Stimulated activated CD8-positive, alpha-beta memory T cell treated with anti-CD3 and anti-CD28 coated beads, Interleukin-7, amount 100 ng/mL, for 4 hours (primary cell): ENCODE results near the gene VTCN1.
"Not testable (repeated sequence)": the region's sequence is repeated elsewhere in the genome, so short reads cannot be mapped to it uniquely, and the experiment has no call there.

Source experiments
- DNase-seq, 2 donors: peaks; one replicate each; pipeline ENCODE4 v3.0.0-alpha.2; 2020; ENCODE audit warnings: low read depth in 2 of 2

The VTCN1 gene

GRCh38 chr1:117166076-117166475, 44.7 kb downstream of the VTCN1 start:
- no peak for DNase-seq

DNA sequence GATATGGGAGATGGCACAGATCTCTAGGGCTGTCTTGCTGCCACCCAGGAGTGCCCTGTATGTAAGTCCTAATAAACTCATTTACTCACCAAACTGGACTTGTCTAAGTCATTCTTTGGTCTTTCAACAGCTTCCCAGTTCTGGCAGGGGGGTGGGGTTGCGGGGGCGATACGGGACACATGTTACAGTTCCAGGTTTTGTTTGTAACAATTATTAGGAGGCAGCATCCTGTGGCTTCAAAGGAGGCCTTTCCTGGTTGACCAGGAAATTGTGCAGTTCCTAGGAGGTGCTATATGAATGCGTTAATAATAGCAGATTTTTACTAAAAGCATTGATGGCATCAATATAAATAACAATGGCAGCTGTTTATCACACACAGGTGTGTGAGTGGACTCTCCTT, 46.5 kb downstream of the VTCN1 start:
- DNase-seq = no peak

GRCh38 chr1:117162816-117163215, 47.9 kb downstream of the VTCN1 start:
- DNase-seq = no peak

DNA sequence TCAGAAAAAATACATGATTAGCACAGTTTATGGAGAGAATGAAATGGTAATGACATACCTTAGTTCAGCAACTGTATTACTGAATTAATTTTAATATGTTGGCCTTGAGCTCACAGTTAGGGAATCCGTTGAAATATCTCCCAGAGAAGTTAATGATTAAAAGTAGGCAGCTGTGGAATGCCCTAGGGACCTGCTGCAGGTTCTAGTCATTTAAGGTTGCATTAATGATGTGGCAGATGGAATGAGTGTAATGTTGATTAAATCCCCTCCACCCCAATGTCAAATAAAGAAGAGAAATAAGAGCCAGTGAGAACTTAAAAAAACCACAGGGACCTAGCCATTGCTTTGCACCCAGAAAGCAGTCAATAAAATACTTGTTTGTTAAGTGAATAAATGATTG, 48.8 kb downstream of the VTCN1 start:
- DNase-seq = no peak

DNA sequence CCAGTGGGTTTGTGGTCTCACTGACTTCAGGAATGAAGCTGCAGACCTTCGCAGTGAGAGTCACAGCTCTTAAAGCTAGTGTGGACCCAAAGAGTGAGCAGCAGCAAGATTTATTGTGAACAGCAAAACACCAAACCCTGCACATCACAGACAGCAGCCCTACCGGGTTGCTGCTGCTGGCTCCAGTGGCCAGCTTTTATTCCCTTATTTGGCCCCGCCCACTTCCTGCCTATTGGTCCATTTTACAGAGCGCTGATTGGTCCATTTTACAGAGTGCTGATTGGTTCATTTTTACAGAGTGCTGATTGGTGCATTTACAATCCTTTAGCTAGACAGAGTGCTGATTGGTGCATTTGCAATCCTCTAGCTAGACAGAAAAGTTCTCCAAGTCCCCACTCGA, 59.4 kb downstream of the VTCN1 start:
- not testable (repeated sequence) for DNase-seq

DNA sequence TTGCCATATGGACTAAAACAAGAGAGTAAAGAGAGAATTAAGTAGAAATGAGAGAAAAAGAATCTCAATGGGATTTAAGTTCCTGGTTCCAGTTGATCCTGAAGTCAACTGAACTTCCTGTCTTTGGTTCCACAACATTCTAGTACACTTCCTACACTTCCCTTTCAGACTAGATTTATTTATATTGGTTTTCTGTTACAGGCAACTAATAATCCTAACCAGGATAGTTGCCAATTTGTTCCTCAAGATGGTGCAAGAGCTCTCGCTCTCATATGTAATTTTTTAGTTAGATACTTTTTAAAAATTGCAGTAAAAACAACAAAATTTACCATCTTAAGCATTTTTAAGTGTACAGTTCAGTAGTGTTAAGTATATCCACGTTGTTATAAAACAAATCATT, 60.4 kb downstream of the VTCN1 start:
- no peak for DNase-seq

- no peak for DNase-seq
Observed at GRCh38 chr1:117147856-117148588, 62.7 kb downstream of the VTCN1 start.

- DNase-seq = no peak
Observed at GRCh38 chr1:117147341-117147831, 63.3 kb downstream of the VTCN1 start.

DNA sequence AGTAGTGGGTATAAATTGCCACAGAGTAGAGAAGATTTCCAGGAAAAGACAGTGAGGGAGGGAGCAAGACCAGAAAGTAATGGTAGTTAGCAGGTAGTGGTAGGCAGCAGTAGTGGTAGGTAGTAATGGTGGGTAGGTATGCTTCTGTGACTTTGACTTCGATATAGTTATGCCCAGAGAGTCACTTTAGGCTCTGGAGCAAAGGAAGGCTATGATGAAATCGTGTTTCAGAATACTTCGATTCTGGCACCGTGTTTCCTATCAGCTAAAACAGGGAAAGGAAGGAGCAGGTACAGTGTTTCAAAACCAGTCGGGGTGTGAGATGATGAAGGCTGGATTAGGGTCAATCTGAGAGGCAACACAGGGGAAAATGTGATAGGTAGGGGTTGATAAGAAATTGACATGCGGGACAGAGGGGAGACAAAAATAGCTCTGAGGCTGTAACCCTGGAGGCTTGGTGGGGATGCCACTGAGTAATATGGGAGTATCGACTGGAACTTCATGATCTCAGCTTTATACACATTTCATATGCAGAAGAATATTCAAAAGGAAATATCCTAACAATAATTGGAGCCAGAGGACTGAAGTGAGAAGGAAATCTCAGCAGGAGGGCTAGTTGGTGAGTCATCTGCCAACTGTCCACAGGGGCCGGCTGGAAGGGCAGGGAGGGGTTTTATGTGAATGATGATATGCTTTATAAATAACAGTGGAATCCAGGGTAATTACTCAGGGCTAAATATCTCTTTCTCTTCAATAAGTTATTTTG, 64.0 kb downstream of the VTCN1 start:
- DNase-seq = no peak

DNA sequence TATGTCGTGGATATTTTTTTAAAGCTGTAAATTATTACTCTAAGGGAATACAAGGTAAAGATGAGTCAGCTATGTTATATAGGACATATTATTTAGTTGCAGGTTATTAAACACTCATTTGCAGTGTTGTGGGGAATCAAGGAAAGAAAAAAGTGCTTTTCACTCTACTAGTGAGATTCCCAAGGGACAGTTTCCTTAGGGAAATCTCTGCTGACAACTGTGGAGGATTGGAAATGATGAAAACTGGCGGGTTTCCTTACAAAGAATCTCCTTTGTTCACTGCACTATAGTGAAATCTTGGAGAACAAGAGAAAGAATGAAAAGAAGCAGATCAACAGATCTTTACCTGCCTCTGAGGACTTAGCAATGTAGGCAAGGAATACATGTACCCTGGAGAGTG, 64.7 kb downstream of the VTCN1 start:
- no peak for DNase-seq

GRCh38 chr1:117143871-117144270, 66.9 kb downstream of the VTCN1 start:
- DNase-seq = no peak

GRCh38 chr1:117143172-117143571, 67.6 kb downstream of the VTCN1 start:
- DNase-seq = no peak

DNA sequence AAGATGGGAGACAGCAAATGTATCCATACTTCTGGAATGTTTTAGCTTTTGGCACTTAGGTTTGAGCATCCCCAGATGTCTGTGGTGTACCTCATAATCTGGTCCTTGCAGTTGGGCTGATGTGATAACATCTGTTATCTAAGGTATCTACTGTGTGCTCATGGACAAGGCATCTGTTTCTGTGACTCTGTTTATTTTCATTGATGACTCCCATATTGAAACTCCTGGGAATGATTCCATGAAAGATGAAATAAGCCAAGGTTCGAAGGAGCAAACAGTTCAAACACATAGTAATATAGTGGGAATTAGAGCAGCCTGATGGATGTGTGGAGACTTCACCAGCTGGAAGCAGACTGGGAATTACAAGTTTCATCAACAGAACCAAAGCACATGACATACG, 68.5 kb downstream of the VTCN1 start:
- no peak for DNase-seq

GRCh38 chr1:117138561-117138960, 72.2 kb downstream of the VTCN1 start:
- DNase-seq = no peak

DNA sequence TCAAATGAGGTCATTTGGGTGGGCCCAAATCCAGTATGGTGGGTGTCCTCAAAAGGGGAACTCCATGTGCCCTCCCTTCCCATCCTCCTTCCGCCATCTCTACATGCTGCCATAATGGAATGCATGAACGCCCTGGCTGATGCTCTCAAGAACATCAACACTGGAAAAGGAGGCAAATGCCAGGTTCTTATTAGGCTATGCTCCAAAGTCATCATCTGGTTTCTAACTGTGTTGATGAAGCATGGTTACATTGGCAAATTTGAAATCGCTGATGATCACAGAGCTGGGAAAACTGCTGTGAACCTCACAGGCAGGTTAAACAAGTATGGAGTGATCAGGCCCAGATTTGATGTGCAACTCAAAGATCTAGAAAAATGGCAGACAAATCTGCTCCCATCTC, 72.6 kb downstream of the VTCN1 start:
- DNase-seq = no peak

DNA sequence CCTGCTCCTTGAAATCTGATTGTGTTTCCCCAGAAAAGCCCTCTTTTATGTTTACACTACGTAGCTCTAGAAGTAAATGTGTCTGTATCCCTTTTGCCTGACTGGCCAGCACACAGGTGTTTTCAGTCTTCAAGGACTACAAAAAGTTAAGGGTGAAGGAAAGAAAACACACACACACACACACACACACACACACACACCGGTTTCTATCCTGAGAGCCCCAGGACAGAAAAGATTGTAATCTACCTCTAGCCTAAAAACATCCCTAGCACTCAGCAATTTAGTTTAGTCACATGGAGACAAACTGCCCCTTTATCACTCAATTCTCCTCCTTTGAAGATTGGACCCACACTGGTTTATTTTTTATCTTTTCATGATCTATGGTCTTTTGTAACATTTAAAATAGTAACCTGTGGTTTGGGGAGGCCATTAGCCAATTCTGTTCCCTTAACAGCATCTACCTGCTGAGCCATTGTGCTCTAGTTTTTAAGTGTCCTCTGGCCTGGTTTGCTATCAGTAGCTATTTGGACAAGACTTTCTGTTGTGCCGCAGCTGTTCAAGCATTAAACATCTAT, 73.4 kb downstream of the VTCN1 start:
- no peak for DNase-seq

DNA sequence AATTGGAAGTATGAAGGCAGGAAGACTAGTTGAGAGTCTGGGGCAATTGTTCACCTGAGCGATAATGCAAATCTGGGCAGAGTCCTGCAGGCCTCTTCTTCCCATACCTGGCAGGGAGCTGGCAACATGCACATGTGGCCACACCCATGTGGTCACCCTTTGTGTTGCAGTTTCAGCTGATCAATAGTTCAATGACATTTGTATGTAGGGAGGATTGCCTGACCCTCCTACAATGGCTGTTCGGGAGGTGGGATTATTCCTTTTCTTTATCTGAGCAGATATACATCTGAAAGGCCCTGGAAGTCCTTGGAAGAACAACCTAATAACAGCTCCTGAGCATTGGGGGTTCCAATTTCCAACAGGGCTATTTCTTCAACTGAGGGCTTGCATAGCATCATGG, 74.0 kb downstream of the VTCN1 start:
- DNase-seq = no peak

GRCh38 chr1:117135329-117135728, 75.4 kb downstream of the VTCN1 start:
- DNase-seq = no peak

- no peak for DNase-seq
Observed at GRCh38 chr1:117130526-117130925, 80.2 kb downstream of the VTCN1 start.

DNA sequence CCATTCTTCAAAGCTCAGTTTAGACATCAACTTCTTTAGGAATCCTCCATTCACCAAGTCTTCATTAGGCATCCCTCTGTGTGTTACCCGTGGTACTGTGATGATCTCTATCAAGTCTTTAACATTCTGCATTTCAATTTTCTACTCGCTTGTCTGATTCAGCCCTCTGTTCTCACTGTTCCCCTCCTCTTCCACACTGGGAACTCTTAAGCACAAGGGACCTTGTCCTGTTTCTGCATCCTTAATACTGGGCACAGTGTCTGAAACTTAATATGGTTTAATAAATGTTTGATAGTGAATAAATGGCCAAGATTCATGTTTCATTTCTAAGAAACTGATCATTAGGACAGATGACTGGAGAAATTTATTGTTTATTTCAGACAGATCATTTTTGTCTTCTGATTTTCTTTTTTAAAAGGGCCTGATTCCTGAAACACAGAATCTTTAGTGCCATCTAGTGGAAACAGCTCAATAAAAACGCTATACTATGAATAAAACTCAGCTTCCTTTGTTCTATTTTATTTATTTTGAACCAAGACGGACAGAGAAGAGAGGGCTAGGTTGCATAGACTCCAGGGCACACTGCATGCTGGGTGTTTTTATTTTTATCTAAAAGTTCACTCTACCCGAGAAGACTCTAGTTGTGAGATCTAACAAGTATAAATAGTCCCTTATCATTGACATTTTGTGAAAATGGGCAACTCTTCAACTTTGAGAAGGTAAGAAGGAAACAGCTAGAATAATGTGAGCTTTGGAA, 82.2 kb downstream of the VTCN1 start:
- no peak for DNase-seq

DNA sequence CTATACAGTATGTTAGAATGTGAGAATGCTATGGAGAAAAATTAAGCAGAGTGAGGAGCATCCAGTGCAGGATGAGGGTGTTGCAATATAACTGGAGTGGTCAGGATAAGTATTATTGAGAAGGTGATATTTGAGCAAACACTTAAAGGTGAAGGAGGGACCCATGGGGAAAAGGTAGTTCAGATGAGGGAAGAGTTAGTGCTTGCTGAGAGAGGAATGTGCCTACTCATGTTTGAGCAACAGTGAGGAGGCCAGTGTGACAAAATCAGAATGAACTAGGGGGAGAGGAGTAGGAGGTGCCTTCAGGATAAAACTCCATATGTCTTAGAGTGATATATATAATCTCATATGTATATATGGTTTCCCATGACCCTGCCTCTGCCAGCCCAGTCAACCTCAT, 82.9 kb downstream of the VTCN1 start:
- DNase-seq = no peak

DNA sequence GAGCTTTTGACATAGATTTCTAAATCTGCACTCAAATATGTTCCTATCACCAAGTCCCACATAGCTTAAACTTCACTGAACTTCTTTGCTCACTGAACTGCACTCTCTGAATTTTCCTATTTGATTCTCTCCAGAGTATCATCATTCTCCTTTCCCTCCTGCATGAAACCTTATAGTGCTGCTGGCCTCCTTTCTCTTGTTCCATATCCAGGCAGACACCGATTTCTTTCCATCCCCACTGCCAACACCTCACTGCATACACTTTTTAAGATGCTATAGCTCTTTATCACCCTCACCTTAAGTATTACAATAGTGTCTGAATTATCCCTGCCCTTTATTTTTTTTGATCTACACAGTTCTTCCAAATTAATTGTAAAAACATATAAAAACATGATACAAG, 86.1 kb downstream of the VTCN1 start:
- no peak for DNase-seq
